Stimulated activated CD8-positive, alpha-beta memory T cell treated with anti-CD3 and anti-CD28 coated beads, Interleukin-7, amount 100 ng/mL, for 48 hours (primary cell): ENCODE data around the gene PGA3.
"Not testable (repeated sequence)": the region's sequence is repeated elsewhere in the genome, so short reads cannot be mapped to it uniquely, and the experiment has no call there.

ENCODE experiments used
- DNase-seq, 2 donors: peaks; one replicate each; pipeline ENCODE4 v3.0.0-alpha.2; 2020; ENCODE audit warnings: low read depth in 1 of 2; ENCODE audit errors: extremely low read depth in 1 of 2

PGA3 gene

DNA sequence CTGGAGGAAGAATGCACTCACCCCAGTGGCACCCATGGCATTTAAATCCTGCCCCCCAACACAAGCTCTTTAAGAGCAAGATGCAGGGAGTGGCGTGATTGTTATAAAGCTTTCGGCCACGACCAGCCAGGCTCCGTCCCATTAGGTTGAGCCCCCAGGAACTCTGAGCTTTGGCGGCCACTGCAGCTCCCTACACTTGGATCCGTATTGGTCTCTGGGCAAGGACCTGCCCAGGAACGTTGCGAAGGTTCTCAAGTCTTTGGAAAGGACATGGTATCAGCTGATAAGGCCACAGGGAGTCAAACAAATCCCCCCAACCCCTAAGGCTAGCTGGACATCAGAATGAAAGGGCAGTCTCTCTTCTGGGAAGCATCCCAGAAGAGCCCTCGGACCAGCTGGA lies 32.7 kb upstream of the PGA3 start:
- DNase-seq = no peak

DNA sequence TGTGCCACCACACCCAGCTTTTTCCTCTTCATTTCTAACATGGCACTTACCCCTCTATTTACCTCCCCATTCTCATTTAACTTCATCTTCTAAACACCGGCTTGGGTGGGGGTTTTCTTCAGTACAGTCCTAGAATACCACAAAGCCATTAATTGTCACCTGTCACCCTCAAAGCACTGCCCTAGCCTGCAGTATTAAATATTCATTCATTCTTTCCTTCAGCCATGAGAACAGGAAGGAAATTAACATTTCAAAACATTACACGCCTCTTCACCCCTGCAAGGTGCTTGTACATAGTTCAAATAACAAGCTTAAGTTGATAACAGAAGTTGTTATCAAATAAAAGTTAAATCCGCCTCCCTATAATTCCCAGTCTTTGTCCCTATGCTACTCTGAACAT lies 31.4 kb upstream of the PGA3 start:
- no peak for DNase-seq

- no peak for DNase-seq
These were observed 31.0 kb upstream of the PGA3 start for GRCh38 chr11:61172356-61172755.

- DNase-seq = no peak
These were observed 30.4 kb upstream of the PGA3 start for GRCh38 chr11:61172888-61173287.

DNA sequence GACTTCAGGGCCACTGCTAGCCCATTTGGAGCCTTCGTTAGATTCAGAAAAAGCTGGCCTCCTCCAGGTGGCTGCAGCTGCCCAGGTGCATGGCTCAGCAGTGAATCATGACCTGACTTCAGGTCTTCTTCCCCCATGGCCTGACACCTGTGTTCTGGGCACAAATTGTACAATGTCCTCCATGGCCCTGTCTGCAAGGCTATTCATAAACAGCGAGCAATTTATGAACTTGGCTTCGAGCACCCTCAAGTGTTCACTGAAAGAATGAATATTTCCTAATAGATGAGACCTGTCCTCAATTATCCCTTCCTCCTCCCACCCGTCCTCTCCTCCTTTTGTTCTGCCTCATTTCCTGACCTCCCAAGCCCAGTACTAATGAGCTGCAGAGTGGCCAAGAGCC lies 29.9 kb upstream of the PGA3 start:
- DNase-seq = no peak

- no peak for DNase-seq
These were observed 29.0 kb upstream of the PGA3 start for GRCh38 chr11:61174273-61174672.

DNA sequence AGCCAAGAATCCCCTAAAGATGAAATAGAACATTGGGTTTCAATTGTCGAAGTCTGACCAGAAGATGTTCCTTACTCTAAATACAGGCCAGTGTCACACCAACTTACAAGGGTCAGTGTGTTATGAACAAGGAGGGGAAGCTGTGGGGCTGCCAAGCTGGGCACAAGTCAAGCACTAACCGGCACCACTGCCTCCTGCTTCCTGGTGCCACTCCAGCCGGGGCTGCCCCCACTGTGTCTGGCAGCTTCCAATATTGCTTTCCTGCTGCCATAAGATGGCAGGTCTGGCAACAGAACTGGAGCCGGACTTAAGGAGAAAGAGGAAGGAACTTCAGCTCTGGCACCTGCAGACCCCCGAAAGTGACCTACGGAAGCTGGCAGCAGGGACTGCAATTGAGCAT lies 28.4 kb upstream of the PGA3 start:
- no peak for DNase-seq

GRCh38 chr11:61176446-61176845 lies 26.9 kb upstream of the PGA3 start:
- no peak for DNase-seq

DNA sequence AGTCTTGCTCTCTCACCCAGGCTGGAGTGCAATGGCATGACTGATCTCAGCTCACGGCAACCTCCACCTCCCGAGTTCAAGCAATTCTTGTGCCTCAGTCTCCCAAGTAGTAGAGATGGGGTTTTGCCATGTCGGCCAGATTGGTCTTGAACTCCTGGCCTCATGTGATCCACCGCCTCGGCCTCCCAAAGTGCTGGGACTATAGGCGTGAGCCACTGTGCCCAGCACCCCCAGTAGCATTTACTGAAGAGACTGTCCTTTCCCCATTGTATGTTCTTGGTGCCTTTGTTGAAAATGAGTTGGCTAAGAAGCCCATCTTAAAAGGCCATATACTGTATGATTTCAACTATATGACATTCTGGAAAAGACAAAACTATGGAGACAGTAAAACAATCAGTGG lies 23.1 kb upstream of the PGA3 start:
- not testable (repeated sequence) for DNase-seq

GRCh38 chr11:61181489-61181888 lies 21.8 kb upstream of the PGA3 start:
- no peak for DNase-seq

DNA sequence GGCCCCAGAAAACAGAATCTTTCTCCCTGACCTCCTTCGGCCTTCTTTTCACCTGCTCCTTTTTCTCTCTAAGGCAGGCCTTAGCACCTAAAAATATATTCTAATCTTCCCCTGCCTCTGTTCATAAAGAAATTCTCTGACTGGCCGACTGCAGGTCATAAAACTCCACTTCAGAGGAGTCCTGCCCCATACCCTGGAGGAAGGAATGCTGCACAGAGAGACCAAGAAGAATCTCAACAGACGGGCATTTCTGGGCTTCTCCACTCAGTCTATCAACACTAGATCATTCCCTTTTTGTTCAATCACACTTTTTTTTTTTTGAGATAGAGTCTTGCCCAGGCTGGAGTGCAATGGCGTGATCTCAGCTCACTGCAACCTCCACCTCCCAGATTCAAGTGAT lies 19.7 kb upstream of the PGA3 start:
- DNase-seq = no peak

GRCh38 chr11:61186504-61186903 lies 16.8 kb upstream of the PGA3 start:
- no peak for DNase-seq

- peak; percentile 36 to 70 for DNase-seq
These were observed 15.7 kb upstream of the PGA3 start for GRCh38 chr11:61187505-61188130.

GRCh38 chr11:61189933-61190332 lies 13.4 kb upstream of the PGA3 start:
- DNase-seq = no peak

DNA sequence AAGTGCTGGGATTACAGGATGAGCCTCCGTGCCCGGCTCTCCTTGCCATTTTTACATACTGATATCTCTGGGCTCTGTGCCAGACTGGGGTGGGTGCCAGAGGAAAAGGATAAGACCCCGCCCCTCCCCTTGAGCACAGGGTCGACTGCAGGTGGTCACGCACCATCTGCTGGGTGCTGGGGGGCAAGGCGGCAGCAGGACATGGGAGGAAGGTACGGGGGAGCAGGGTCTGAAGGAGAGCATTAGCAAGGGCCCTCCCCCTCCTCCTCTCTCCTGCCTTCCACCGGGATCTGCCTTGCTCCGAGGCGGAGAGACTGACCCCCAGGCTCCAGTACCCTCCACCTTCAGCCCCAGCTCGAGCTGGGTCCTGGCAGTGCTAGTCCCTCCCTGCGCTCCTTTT lies 9.7 kb upstream of the PGA3 start:
- no peak for DNase-seq

DNA sequence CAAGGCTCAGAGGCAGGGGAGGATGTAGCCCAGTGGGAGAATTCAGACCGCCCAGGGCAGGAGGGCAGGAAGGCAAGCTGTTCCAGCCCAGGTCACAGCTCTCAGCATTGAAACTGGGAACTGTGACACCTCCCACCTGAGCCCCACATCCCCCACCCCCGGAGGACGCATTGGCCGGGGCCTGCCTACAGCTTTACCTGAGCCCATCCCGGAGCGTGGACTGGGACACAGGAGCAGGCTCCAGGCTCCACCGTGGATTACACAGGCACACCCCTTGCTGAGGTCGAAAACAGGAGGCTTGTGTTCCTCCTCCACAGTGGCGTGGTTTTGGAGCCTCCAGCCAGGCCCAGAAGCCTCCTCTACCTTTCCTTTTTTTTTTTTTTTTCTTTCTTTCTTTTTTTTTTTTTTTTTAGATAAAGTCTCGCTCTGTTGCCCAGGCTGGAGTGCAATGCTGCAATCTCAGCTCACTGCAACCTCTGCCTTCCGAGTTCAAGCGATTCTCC lies 9.1 kb upstream of the PGA3 start:
- no peak for DNase-seq

GRCh38 chr11:61194981-61195695 lies 8.2 kb upstream of the PGA3 start:
- no peak for DNase-seq

DNA sequence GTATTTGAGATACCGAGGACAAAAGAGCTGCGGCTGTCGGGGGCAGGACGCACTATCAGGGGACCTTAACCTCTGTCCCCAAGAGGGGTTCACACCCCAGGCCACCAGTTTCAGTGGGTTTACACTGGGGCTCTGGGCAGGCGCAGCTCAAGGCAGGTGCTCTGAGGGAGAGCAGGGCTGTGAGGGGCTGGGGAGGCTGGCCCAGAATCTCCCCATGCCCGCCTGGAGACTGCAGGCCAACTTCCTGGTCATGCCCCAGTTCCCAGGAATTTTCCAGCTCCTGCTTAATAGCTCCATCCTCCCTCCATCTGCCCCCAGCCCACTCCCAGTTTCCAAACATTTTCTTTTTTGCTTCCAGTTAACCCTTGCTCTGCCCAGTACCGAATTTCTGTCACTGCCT lies 7.6 kb upstream of the PGA3 start:
- DNase-seq = no peak

DNA sequence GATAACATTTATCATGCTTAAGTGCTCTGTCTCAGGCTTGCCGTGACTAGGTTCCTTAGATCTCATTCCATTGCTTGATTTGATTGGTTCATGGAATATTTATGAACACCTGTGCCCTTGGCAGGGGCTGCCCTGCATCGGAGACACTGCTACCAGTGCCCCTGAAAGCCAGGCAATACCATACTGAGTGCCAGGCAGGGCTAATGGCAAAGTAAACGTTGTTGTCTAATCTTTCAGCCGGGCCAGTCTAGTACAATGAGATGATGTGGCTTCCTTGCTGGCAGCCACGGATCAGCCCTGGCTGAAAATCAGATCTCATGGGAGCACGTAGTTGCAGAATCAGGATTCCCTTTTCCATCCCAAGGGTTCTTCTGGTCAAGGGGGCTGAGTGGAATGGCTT lies 5.0 kb upstream of the PGA3 start:
- no peak for DNase-seq

DNA sequence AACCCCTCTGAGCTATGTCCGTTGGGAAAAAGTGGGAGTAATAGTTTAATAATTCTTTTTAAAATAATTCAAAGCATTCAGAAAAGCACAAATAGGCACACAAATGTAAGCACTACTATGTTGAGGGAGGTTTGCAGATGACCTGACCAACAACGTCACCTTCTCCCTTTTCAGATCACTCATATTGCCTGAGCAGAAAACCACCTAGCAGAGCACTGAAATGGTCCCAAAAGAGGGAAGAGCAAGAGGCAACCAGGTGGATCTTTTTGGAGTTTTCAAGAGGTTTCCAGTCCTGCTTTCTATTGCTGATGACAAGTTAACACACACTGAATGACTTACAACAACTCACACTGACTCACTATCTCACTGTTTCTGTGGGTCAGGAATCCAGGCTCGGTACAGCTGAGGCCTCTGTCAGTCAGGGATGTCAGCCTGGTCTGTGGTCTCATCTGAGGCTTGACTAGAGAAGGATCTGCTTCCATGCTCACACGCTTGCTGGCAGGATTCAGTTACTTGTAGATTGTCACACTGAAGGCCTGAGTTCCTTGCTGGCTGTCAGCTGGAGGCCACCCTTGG lies 4.3 kb upstream of the PGA3 start:
- no peak for DNase-seq

DNA sequence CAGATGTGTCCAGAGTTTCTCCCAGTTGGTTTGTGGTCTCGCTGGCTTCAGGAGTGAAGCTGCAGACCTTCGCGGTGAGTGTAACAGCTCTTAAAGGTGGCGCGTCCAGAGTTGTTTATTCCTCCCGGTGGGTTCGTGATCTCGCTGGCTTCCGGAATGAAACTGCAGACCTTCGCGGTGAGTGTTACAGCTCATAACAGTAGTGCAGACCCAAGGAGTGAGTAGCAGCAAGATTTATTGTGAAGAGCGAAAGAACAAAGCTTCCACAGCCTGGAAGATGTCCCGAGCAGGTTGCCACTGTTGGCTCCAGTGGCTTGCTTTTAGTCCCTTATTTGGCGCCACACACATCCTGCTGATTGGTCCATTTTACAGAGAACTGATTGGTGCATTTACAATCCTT lies 1.8 kb upstream of the PGA3 start:
- DNase-seq = no peak

- not testable (repeated sequence) for DNase-seq
These were observed 558 bp downstream of the PGA3 start for GRCh38 chr11:61203873-61204272.
